Measurements from ENCODE around the gene SPRR1B. TPM values are rescaled to one million over a fixed set of nuclear protein-coding genes. Genes with fewer than 3 reads are reported as not detected.
"Not testable (repeated sequence)": the region's sequence is repeated elsewhere in the genome, so short reads cannot be mapped to it uniquely, and the experiment has no call there.

Gene SPRR1B
- total RNA-seq, 3 donors from 2014 or later = not detected

DNA sequence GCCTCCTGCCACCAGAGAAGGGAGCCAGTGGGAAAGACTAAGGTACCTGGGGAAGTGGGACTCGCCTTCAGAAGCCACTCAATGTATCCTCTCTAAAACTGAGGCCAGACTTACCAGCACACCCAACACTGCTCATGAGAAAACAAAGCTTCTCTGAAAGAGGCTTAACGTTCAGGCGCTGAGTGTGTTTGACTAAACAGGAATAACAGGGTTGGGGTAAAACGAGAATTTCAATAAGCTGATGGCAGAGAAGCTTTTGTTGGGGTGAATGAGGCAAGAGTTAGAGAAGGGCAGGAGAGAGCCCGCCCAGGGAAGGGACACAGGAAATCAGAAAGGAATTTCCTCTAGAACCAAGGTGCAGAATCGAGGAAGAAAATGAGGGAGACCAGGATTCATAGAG, 31.2 kb upstream of the SPRR1B start:
- no peak overlapping the region for H3K27ac ChIP-seq
- no peak for DNase-seq (ENCODE audit: low spot score in 2 of 2)
- H3K9me3 ChIP-seq = peaks cover 0 to 9% of the 10 kb centered on the region in 2 donors
- no peak overlapping the region for H3K4me3 ChIP-seq
- H3K36me3 ChIP-seq = no peaks in the 10 kb centered on the region
- no peaks in the 10 kb centered on the region for H3K27me3 ChIP-seq
- TF ChIP-seq, protein P1, sequence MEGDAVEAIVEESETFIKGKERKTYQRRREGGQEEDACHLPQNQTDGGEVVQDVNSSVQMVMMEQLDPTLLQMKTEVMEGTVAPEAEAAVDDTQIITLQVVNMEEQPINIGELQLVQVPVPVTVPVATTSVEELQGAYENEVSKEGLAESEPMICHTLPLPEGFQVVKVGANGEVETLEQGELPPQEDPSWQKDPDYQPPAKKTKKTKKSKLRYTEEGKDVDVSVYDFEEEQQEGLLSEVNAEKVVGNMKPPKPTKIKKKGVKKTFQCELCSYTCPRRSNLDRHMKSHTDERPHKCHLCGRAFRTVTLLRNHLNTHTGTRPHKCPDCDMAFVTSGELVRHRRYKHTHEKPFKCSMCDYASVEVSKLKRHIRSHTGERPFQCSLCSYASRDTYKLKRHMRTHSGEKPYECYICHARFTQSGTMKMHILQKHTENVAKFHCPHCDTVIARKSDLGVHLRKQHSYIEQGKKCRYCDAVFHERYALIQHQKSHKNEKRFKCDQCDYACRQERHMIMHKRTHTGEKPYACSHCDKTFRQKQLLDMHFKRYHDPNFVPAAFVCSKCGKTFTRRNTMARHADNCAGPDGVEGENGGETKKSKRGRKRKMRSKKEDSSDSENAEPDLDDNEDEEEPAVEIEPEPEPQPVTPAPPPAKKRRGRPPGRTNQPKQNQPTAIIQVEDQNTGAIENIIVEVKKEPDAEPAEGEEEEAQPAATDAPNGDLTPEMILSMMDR (IDR thresholded peaks at IDR 0.05) = no peak
- TF ChIP-seq POLR2AphosphoS5 (IDR thresholded peaks at IDR 0.05) = no peak
- TF ChIP-seq POLR2A (IDR thresholded peaks at IDR 0.05) = no peak
- intact Hi-C loops (cut with DNase I; ENCODE audit: low total_unique reads) = no loop called here
- H3K4me1 ChIP-seq = no peaks in the 10 kb centered on the region

DNA sequence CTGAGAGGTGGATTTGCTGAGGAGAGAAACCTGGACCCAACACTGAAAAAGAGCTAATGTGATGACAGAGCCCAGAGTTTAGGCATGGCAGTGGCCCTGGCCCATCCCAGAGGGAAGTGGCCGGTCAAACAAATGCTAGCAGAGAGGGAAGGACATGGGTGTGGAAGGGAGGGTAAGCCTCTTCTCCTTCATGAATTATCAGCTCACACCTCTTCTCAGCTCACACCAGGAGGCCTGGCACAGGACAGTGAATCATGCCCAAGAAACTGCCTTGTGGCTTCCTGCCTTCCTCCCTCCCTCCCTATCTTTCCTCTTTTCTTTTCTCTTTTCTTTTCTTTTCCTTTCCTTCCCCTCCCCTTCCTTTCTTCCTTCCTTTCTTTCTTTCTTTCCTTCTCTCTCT, 30.7 kb upstream of the SPRR1B start:
- DNase-seq (ENCODE audit: low spot score in 2 of 2) = no peak
- TF ChIP-seq POLR2A (IDR thresholded peaks at IDR 0.05) = no peak
- TF ChIP-seq, protein P1 (IDR thresholded peaks at IDR 0.05) = no peak
- no peak for TF ChIP-seq POLR2AphosphoS5 (IDR thresholded peaks at IDR 0.05)
- Histone ChIP-seq H3K4me1 (no peaks in the 10 kb centered on the region), H3K9me3 (peaks cover 0 to 4% of the 10 kb centered on the region in 2 donors), H3K27ac (no peak overlapping the region), H3K36me3 (no peaks in the 10 kb centered on the region), H3K4me3 (no peak overlapping the region), H3K27me3 (no peaks in the 10 kb centered on the region)
- intact Hi-C loops (cut with DNase I; ENCODE audit: low total_unique reads) = no loop called here

DNA sequence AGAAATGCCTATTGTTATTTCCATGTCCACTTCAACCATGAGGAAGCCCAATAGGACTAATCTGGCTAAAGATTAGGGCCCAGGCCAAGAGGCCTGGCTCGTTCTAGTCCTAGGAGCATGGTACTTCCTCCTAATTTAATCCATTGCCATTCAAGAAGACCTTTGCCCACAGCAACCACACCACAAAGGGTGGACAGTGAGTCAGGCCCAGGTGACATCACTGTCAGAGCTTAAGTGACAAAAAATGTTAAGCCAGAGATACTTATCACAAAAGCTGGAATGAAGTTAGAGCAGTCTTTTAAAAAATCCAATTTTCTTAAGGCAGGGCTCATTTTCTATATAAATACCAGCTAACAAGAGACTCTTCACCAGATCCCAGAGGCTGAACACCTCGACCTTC, 29.6 kb upstream of the SPRR1B start, which contains the start of gene SPRR3:
Gene SPRR3 (plus strand): TSS at position 368 of the 400 bp plus-strand sequence. CDS start 1,272 bp downstream, outside the sequence.
- no peak for DNase-seq (ENCODE audit: low spot score in 2 of 2)
- TF ChIP-seq, protein P1 (IDR thresholded peaks at IDR 0.05) = no peak
- no peak for TF ChIP-seq POLR2A (IDR thresholded peaks at IDR 0.05)
- no peak for TF ChIP-seq POLR2AphosphoS5 (IDR thresholded peaks at IDR 0.05)
- H3K27me3 ChIP-seq = no peaks in the 10 kb centered on the region
- no peak within 1 kb of the TSS for H3K27ac ChIP-seq
- no peaks in the 10 kb centered on the region for H3K4me1 ChIP-seq
- intact Hi-C loops (cut with DNase I; ENCODE audit: low total_unique reads) = no loop called here
- H3K9me3 ChIP-seq = no peaks in the 10 kb centered on the region
- no peaks in the 10 kb centered on the region for H3K36me3 ChIP-seq
- no peak within 1 kb of the TSS for H3K4me3 ChIP-seq

DNA sequence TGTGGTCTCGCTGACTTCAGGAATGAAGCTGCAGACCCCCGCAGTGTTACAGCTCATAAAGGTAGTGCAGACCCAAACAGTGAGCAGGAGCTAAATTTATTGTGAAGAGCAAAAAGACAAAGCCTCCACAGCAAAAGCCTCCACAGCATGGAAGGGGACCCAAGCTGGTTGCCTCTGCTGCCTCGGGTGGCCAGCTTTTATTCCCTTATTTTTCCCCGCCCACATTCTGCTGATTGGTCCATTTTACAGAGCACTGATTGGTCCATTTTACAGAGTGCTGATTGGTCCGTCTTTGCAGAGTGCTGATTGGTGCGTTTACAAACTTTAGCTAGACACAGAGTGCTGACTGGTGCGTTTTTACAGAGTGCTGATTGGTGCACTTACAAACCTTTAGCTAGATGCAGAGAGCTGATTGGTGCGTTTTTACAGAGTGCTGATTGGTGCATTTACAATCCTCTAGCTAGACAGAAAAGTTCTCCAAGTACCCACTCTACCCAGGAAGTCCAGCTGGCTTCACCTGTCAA, 19.7 kb upstream of the SPRR1B start:
- H3K4me1 ChIP-seq; DNase-seq (ENCODE audit: low spot score in 2 of 2); H3K9me3 ChIP-seq; H3K4me3 ChIP-seq; H3K27me3 ChIP-seq; H3K27ac ChIP-seq; H3K36me3 ChIP-seq; intact Hi-C loops (cut with DNase I; ENCODE audit: low total_unique reads): not testable (repeated sequence)

DNA sequence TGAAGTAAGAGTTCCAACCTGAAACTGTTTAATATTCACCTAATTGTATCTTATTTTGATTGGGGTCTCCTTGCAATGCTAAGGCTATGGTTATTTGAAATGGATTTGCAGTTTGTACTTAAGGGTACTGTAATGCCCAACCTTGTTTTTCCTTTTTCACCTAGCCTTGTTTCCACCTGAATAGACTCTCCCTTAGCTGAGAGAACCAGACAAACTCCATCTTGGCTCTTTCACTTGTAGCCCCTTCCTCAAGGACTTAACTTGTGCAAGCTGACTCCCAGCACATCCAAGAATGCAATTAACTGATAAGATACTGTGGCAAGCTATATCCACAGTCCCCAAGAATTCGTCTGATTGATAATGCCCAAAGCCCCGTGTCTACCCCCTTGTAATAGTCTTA, 9.2 kb upstream of the SPRR1B start:
- H3K27me3 ChIP-seq; H3K36me3 ChIP-seq; intact Hi-C loops (cut with DNase I; ENCODE audit: low total_unique reads); DNase-seq (ENCODE audit: low spot score in 2 of 2); H3K4me1 ChIP-seq; H3K27ac ChIP-seq; H3K9me3 ChIP-seq; H3K4me3 ChIP-seq: not testable (repeated sequence)

DNA sequence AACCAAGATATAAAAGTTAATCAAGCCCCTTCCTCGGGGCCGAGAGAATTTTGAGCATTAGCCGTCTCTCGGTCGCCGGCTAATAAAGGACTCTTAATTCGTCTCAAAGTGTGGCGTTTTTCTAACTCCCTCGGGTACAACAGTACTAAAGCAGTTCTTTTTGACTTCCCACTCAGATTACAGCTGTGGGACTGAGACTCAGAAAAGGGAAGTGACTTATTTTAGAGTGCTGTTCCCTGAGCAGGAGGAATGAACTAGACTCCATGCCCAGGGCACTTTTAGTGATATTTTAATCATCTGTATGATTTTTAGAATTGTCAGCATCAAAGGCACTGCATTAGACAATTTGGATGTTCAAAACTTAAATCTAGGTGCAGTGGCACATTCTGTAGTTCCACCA, 8.7 kb upstream of the SPRR1B start:
- H3K4me1 ChIP-seq; H3K27ac ChIP-seq; H3K9me3 ChIP-seq; intact Hi-C loops (cut with DNase I; ENCODE audit: low total_unique reads); H3K27me3 ChIP-seq; DNase-seq (ENCODE audit: low spot score in 2 of 2); H3K36me3 ChIP-seq; H3K4me3 ChIP-seq: not testable (repeated sequence)

DNA sequence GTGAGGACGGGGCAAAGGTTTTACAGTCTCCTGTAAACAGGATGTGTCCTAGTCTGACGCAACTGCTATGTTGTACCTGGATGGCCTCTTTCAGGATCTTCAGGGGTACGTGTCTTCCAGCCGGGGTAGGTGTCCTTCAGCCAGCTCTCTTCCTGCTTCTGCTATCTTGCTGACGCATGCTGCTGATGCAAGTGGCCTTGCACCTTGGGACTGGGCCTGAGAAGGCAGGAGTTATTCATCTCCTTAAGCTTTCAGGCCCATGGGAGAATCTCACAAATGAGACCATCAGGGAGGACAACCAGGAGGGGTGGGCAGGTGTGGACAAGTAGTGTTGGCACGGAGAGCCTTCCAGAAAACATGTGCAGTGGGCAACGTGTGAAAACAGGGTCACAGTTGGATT, 7.9 kb upstream of the SPRR1B start:
- intact Hi-C loops (cut with DNase I; ENCODE audit: low total_unique reads) = no loop called here
- H3K36me3 ChIP-seq = no peaks in the 10 kb centered on the region
- H3K4me1 ChIP-seq = no peaks in the 10 kb centered on the region
- no peak overlapping the region for H3K27ac ChIP-seq
- H3K27me3 ChIP-seq = peaks cover 0 to 3% of the 10 kb centered on the region in 2 donors
- no peaks in the 10 kb centered on the region for H3K9me3 ChIP-seq
- DNase-seq (ENCODE audit: low spot score in 2 of 2) = no peak
- H3K4me3 ChIP-seq = no peak overlapping the region
- no peak for TF ChIP-seq POLR2AphosphoS5 (IDR thresholded peaks at IDR 0.05)
- TF ChIP-seq, protein P1 (IDR thresholded peaks at IDR 0.05) = no peak
- TF ChIP-seq POLR2A (IDR thresholded peaks at IDR 0.05) = no peak

Measured in breast epithelium (tissue), 4 donors.